Gastroesophageal sphincter (tissue), 3 donors: ENCODE data around the gene SLC22A6.

Experiments
- CTCF ChIP-seq, 4 experiments: fragments of 200-600 bp in 2 of 4; fragments of 450-650 bp in 2 of 4; sonication (generic) in 1 of 4; IDR thresholded peaks; one replicate each; pipeline ENCODE4 v1.5.1; 2017 to 2019; ENCODE audit warnings: antibody characterized with exemption in 4 of 4, mild to moderate bottlenecking in 2 of 4, moderate library complexity in 2 of 4
- EP300 ChIP-seq: sonication (generic); formaldehyde crosslinking; IDR thresholded peaks from one replicate; pipeline ENCODE4 v1.6.1; 2017; ENCODE audit warnings: antibody characterized with exemption, mild to moderate bottlenecking
- POLR2A ChIP-seq, 2 donors: fragments of 450-650 bp; IDR thresholded peaks; one replicate each; pipeline ENCODE4 v1.6.1; 2017; ENCODE audit warnings: antibody characterized with exemption in 2 of 2, mild to moderate bottlenecking in 2 of 2, moderate library complexity in 1 of 2
- POLR2AphosphoS5 ChIP-seq: sonication (generic); formaldehyde crosslinking; IDR thresholded peaks from one replicate; pipeline ENCODE4 v1.6.1; 2017; ENCODE audit warnings: antibody characterized with exemption

GRCh38 chr11:63023222-63023814, 38.6 kb upstream of the SLC22A6 start:
- TF ChIP-seq CTCF (IDR thresholded peaks at IDR 0.05): no peak
- TF ChIP-seq POLR2AphosphoS5: no peak
- no peak for TF ChIP-seq POLR2A (IDR thresholded peaks at IDR 0.05)
- TF ChIP-seq EP300: no peak
